Left lung (tissue), 10 donors: Measurements from ENCODE around the gene EPHA3. TPM values are rescaled to one million over a fixed set of nuclear protein-coding genes. Genes with fewer than 3 reads are reported as not detected.
A peak's percentile ranks its signal among the peaks of the same experiment; 100 is the strongest.

Experiments
- ATAC-seq: fragments of 200-7000 bp; cut with Tn5 transposase; one replicate; pipeline ENCODE4 v1.9.1; 2020; ENCODE audit warnings: moderate library complexity
- DNase-seq, 4 donors: peaks; one replicate each; pipeline ENCODE4 v3.0.0-alpha.2; 2013 to 2020
- H3K27ac ChIP-seq, 2 donors: fragments of 200-600 bp; sonication (generic) in 1 of 2; one replicate each; pipeline versions ENCODE4 v1.5.0 to v1.8.0; 2020 to 2021
- H3K27me3 ChIP-seq, 2 donors: fragments of 200-600 bp; sonication (generic) in 1 of 2; one replicate each; pipeline versions ENCODE4 v1.5.0 to v1.8.0; 2020 to 2021
- H3K36me3 ChIP-seq, 2 donors: fragments of 200-600 bp; sonication (generic) in 1 of 2; one replicate each; pipeline versions ENCODE4 v1.5.0 to v1.8.0; 2020 to 2021
- H3K4me1 ChIP-seq, 2 donors: fragments of 200-600 bp; one replicate each; pipeline ENCODE4 v1.8.0; 2021
- H3K4me3 ChIP-seq, 2 donors: fragments of 200-600 bp; sonication (generic) in 1 of 2; one replicate each; pipeline versions ENCODE4 v1.5.0 to v1.8.0; 2020 to 2021; ENCODE audit warnings: mild to moderate bottlenecking in 1 of 2
- H3K9me3 ChIP-seq, 2 donors: fragments of 200-600 bp; sonication (generic) in 1 of 2; one replicate each; pipeline versions ENCODE4 v1.5.0 to v1.8.0; 2020 to 2021
- intact Hi-C, 2 donors: fragments of 100-400 bp; cut with DNase I; formaldehyde crosslinking; loops; one replicate each; pipeline versions ENCODE4 v1.11.2 to v1.14.2; 2022
- polyA plus RNA-seq, 6 donors: library from polyadenylated mRNA; unstranded; fragments of 120-200 nt; gene quantifications; one replicate each; pipeline ENCODE4 v1.2.1, GENCODE V29; 2013; ENCODE audit not compliant: insufficient read length in 6 of 6
- total RNA-seq, 2 donors: library from RNA; stranded (reverse); fragmentation: NEBNext Ultra II Directional; extraction: Animal tissue kit (Norgen Biotek cat#: 25700); gene quantifications; one replicate each; pipeline ENCODE4 v1.2.1, GENCODE V29; 2021
- TF ChIP-seq, protein P1 (sequence below), 2 donors: fragments of 200-600 bp; sonication (generic) in 1 of 2; IDR thresholded peaks; one replicate each; pipeline versions ENCODE4 v1.5.0 to v1.8.0; 2021; ENCODE audit warnings: antibody characterized with exemption in 2 of 2
- donor health status: DM: no; HTN: yes; CAD: no.
- donor health status: DM: no; HTN: no; CAD: no.

The EPHA3 gene
- total and polyA plus RNA-seq, 8 donors = 1.9 to 13.9 (median 11.1) TPM

DNA sequence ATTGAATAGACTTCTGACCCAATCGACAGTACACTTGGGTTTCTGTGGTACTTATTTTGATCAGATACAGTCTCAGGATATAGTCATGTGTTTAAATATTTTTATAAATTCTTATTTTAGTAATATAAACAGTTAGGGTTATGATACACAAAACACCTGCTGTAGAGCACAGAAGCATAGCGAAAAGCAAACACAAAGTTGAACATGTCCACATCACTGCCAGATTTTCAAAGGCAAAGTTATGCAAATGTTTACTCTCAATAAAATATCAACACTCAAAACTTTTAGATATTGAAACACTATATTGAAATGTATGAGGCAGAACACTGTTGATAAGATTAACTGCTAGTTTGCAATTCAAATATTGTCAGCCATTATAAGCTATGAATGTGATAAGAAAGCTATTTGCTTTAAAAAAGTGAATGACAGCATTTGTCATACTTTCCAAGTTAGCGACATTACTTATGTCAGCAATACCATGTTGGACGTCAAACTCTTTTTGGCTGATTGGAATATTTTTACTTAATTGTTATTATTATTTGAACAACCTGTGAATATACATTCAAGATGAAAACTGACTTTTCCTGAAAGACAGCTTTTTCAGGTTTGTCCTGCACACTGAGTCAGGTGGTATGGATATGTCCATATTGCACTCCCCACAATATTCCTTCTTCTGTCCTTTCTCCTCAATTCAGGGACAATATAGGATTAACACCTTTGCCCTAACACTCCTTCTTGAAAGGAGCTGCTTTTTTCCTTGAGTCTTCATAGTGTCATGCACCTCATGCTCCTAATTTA, 367.1 kb downstream of the EPHA3 start:
- DNase-seq (peak in 1 of 4 donors; percentile 37), ATAC-seq (no peak)
- no peaks in the 10 kb centered on the region for H3K9me3 ChIP-seq
- H3K4me3 ChIP-seq = no peak overlapping the region
- TF ChIP-seq, protein P1, sequence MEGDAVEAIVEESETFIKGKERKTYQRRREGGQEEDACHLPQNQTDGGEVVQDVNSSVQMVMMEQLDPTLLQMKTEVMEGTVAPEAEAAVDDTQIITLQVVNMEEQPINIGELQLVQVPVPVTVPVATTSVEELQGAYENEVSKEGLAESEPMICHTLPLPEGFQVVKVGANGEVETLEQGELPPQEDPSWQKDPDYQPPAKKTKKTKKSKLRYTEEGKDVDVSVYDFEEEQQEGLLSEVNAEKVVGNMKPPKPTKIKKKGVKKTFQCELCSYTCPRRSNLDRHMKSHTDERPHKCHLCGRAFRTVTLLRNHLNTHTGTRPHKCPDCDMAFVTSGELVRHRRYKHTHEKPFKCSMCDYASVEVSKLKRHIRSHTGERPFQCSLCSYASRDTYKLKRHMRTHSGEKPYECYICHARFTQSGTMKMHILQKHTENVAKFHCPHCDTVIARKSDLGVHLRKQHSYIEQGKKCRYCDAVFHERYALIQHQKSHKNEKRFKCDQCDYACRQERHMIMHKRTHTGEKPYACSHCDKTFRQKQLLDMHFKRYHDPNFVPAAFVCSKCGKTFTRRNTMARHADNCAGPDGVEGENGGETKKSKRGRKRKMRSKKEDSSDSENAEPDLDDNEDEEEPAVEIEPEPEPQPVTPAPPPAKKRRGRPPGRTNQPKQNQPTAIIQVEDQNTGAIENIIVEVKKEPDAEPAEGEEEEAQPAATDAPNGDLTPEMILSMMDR (IDR thresholded peaks at IDR 0.05) = no peak
- no peak overlapping the region for H3K27ac ChIP-seq
- H3K27me3 ChIP-seq = no peaks in the 10 kb centered on the region
- H3K4me1 ChIP-seq = no peaks in the 10 kb centered on the region
- intact Hi-C loops = no loop called here
- H3K36me3 ChIP-seq = no peaks in the 10 kb centered on the region

GRCh38 chr3:89488800-89489580, 381.6 kb downstream of the EPHA3 start:
- intact Hi-C loops = no loop called here
- Histone ChIP-seq H3K36me3 (no peaks in the 10 kb centered on the region), H3K4me1 (no peaks in the 10 kb centered on the region), H3K27me3 (no peaks in the 10 kb centered on the region), H3K27ac (no peak overlapping the region), H3K4me3 (no peak overlapping the region), H3K9me3 (peaks cover 0 to 2% of the 10 kb centered on the region in 2 donors)
- TF ChIP-seq, protein P1 (IDR thresholded peaks at IDR 0.05) = no peak
- ATAC-seq (no peak), DNase-seq (no peak)

- no peak for ATAC-seq
- Histone ChIP-seq H3K27ac (no peak overlapping the region), H3K4me1 (no peaks in the 10 kb centered on the region), H3K4me3 (no peak overlapping the region), H3K9me3 (peaks cover 0 to 2% of the 10 kb centered on the region in 2 donors), H3K36me3 (no peaks in the 10 kb centered on the region), H3K27me3 (no peaks in the 10 kb centered on the region)
- intact Hi-C loops = no loop called here
- TF ChIP-seq, protein P1 (IDR thresholded peaks at IDR 0.05) = no peak
- no peak for DNase-seq
Observed at GRCh38 chr3:89490129-89490528, 382.7 kb downstream of the EPHA3 start.

GRCh38 chr3:89494734-89495133, 387.3 kb downstream of the EPHA3 start:
- peak in 1 of 4 donors; percentile 21 for DNase-seq
- H3K27me3 ChIP-seq = no peaks in the 10 kb centered on the region
- intact Hi-C loops = no loop called here
- no peak for ATAC-seq
- H3K4me1 ChIP-seq = no peaks in the 10 kb centered on the region
- TF ChIP-seq, protein P1 (IDR thresholded peaks at IDR 0.05) = no peak
- no peak overlapping the region for H3K4me3 ChIP-seq
- H3K9me3 ChIP-seq = no peaks in the 10 kb centered on the region
- no peaks in the 10 kb centered on the region for H3K36me3 ChIP-seq
- H3K27ac ChIP-seq = no peak overlapping the region

GRCh38 chr3:89503891-89504391, 396.5 kb downstream of the EPHA3 start:
- H3K9me3 ChIP-seq = no peaks in the 10 kb centered on the region
- no peaks in the 10 kb centered on the region for H3K4me1 ChIP-seq
- no peaks in the 10 kb centered on the region for H3K27me3 ChIP-seq
- TF ChIP-seq, protein P1 (IDR thresholded peaks at IDR 0.05) = no peak
- intact Hi-C loops = no loop called here
- no peak overlapping the region for H3K4me3 ChIP-seq
- DNase-seq = no peak
- no peak for ATAC-seq
- no peaks in the 10 kb centered on the region for H3K36me3 ChIP-seq
- no peak overlapping the region for H3K27ac ChIP-seq
